DOHH2 (cell line): Measurements from ENCODE around the gene ZNF43.
"Not testable (repeated sequence)": the region's sequence is repeated elsewhere in the genome, so short reads cannot be mapped to it uniquely, and the experiment has no call there.

Experiments used
- EZH2phosphoT487 ChIP-seq: fragments of 200-600 bp; sonication (generic); IDR thresholded peaks from 2 replicates; pipeline ENCODE4 v1.6.1; 2017; ENCODE audit warnings: borderline replicate concordance, mild to moderate bottlenecking, antibody characterized with exemption, low read length, moderate library complexity, mixed read lengths
- TF ChIP-seq, protein P1 (sequence below): fragments of 200-600 bp; sonication (generic); IDR thresholded peaks from one replicate; pipeline ENCODE4 v1.5.1; 2014; ENCODE audit warnings: antibody characterized with exemption, mild to moderate bottlenecking, low read depth, low read length; ENCODE audit not compliant: poor library complexity, severe bottlenecking

GRCh38 chr19:21761547-21761946, 74.4 kb downstream of the ZNF43 start:
- TF ChIP-seq, protein P1, sequence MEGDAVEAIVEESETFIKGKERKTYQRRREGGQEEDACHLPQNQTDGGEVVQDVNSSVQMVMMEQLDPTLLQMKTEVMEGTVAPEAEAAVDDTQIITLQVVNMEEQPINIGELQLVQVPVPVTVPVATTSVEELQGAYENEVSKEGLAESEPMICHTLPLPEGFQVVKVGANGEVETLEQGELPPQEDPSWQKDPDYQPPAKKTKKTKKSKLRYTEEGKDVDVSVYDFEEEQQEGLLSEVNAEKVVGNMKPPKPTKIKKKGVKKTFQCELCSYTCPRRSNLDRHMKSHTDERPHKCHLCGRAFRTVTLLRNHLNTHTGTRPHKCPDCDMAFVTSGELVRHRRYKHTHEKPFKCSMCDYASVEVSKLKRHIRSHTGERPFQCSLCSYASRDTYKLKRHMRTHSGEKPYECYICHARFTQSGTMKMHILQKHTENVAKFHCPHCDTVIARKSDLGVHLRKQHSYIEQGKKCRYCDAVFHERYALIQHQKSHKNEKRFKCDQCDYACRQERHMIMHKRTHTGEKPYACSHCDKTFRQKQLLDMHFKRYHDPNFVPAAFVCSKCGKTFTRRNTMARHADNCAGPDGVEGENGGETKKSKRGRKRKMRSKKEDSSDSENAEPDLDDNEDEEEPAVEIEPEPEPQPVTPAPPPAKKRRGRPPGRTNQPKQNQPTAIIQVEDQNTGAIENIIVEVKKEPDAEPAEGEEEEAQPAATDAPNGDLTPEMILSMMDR: not testable (repeated sequence)
- TF ChIP-seq EZH2phosphoT487: not testable (repeated sequence)
